Osteocyte (in vitro differentiated cells): ENCODE data around the gene CSMD2. TPM values are rescaled to one million over a fixed set of nuclear protein-coding genes. Genes with fewer than 3 reads are reported as not detected.
"Not testable (repeated sequence)": the region's sequence is repeated elsewhere in the genome, so short reads cannot be mapped to it uniquely, and the experiment has no call there.

Source experiments
- DNase-seq: peaks from one replicate; pipeline ENCODE4 v3.0.0; 2021; ENCODE audit warnings: mixed read lengths; ENCODE audit not compliant: unreplicated experiment; ENCODE audit errors: extremely low spot score
- H3K27ac Mint-ChIP-seq: one replicate; pipeline ENCODE4 v1.8.0; 2021; ENCODE audit warnings: mild to moderate bottlenecking, mixed read lengths; ENCODE audit not compliant: unreplicated experiment
- H3K27me3 Mint-ChIP-seq: one replicate; pipeline ENCODE4 v1.8.0; 2021; ENCODE audit warnings: mixed read lengths; ENCODE audit not compliant: unreplicated experiment
- H3K36me3 Mint-ChIP-seq: one replicate; pipeline ENCODE4 v1.8.0; 2021; ENCODE audit warnings: mixed read lengths; ENCODE audit not compliant: unreplicated experiment
- H3K4me1 Mint-ChIP-seq: one replicate; pipeline ENCODE4 v1.8.0; 2021; ENCODE audit warnings: mixed read lengths; ENCODE audit not compliant: unreplicated experiment
- H3K4me3 Mint-ChIP-seq: one replicate; pipeline ENCODE4 v1.8.0; 2021; ENCODE audit warnings: mild to moderate bottlenecking, moderate library complexity, mixed read lengths; ENCODE audit not compliant: unreplicated experiment
- H3K9me3 Mint-ChIP-seq: one replicate; pipeline ENCODE4 v1.8.0; 2021; ENCODE audit warnings: mixed read lengths; ENCODE audit not compliant: unreplicated experiment
- CTCF ChIP-seq: fragments of 200-600 bp; sonication (generic); IDR thresholded peaks from 2 replicates; pipeline ENCODE4 v1.5.0; 2021; ENCODE audit warnings: antibody characterized with exemption, mild to moderate bottlenecking, moderate library complexity
- total RNA-seq: library from RNA; stranded (reverse); gene quantifications from 2 replicates; pipeline ENCODE4 v1.2.1, GENCODE V29; 2021

CSMD2 gene
- total RNA-seq, 1 donor from 2014 or later, result not detected

- no peaks in the 10 kb centered on the region for H3K36me3 Mint-ChIP-seq
Observed at GRCh38 chr1:34025675-34026074, 139.4 kb downstream of the CSMD2 start.

GRCh38 chr1:34024485-34024884 is 140.5 kb downstream of the CSMD2 start:
- peak; percentile 49 for DNase-seq
- no peaks in the 10 kb centered on the region for H3K27me3 Mint-ChIP-seq
- H3K36me3 Mint-ChIP-seq, result no peaks in the 10 kb centered on the region
- no peak overlapping the region for H3K4me3 Mint-ChIP-seq
- TF ChIP-seq CTCF, result no peak
- peaks cover 7% of the 10 kb centered on the region for H3K9me3 Mint-ChIP-seq
- no peaks in the 10 kb centered on the region for H3K4me1 Mint-ChIP-seq
- H3K27ac Mint-ChIP-seq, result no peak overlapping the region

More at GRCh38 chr1:34025675-34026074, 139.4 kb downstream of the CSMD2 start:
- no peak for DNase-seq
- H3K4me1 Mint-ChIP-seq, result no peaks in the 10 kb centered on the region
- no peak overlapping the region for H3K27ac Mint-ChIP-seq
- no peaks in the 10 kb centered on the region for H3K27me3 Mint-ChIP-seq
- H3K9me3 Mint-ChIP-seq, result peaks cover 7% of the 10 kb centered on the region
- no peak for TF ChIP-seq CTCF
- no peak overlapping the region for H3K4me3 Mint-ChIP-seq

DNA sequence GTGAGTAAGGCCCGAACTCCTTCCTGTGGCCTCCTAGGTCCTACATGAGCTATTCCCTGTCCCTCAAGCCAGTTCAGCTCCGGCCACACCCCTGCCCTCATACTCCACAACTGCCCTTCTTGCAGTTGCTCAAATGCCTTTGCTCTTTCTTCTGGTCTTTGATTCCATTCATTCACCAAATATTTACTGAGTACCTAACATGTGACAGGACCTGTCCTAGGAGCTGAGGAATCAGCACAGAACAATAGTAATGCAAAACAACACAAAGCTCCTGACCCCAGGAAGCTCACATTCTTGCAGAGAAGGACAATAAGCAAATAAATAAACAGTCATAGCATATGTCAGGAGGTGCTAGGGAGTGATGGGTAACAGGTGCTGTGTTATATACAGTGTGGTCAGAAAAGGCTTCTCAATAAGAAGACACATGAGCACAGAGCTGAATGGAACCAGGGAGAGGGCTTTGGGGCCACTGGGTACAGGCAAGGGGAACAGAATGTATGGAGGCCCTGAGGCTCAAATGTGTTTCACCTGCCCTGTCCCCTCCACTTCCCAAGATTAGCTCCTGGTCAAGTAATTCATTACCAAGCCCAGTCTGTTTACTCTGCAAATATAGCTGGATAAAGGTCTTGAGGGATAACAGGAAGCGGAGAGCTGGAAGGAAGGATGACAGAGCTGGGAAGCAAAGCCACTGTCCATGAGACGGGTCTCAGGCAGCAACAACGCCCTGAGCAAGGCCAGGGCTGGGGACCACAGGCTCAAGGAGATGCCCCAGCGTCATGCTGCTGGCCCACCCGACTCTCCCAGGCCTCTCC is 145.1 kb downstream of the CSMD2 start:
- Mint-ChIP-seq H3K9me3 (peaks cover 9% of the 10 kb centered on the region), H3K27me3 (no peaks in the 10 kb centered on the region), H3K4me1 (no peaks in the 10 kb centered on the region), H3K36me3 (no peaks in the 10 kb centered on the region), H3K27ac (no peak overlapping the region), H3K4me3 (no peak overlapping the region)
- TF ChIP-seq CTCF, result no peak
- peak; percentile 63 for DNase-seq

DNA sequence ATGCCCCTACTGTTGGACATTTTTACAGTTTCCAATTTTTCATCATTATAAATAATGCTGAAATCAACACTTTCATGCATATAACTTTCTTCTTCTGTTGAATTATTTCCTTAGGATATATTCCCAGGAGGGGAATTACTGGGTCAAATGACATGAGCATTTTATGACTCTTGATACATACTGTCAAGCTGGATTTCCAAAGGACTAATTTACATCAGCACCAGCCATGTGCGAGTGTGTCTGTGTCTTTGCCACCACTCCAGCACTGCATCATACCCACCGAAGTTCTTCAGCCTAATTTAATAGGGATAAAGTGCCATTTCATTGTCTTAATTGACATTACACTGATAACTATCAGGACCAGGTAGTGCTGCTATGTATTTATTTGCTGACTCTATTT is 146.7 kb downstream of the CSMD2 start:
- Mint-ChIP-seq H3K36me3 (no peaks in the 10 kb centered on the region), H3K27ac (no peak overlapping the region), H3K4me1 (no peaks in the 10 kb centered on the region), H3K9me3 (peaks cover 18% of the 10 kb centered on the region), H3K4me3 (no peak overlapping the region), H3K27me3 (no peaks in the 10 kb centered on the region)
- peak; percentile 15 for DNase-seq
- TF ChIP-seq CTCF, result no peak

- not testable (repeated sequence) for H3K4me3 Mint-ChIP-seq, H3K27ac Mint-ChIP-seq, H3K27me3 Mint-ChIP-seq, H3K36me3 Mint-ChIP-seq, H3K4me1 Mint-ChIP-seq
- H3K9me3 Mint-ChIP-seq, result peaks cover 13% of the 10 kb centered on the region
- DNase-seq, result peak; percentile 15
Observed at GRCh38 chr1:34016281-34016680, 148.7 kb downstream of the CSMD2 start.
